Suprapubic skin (tissue), 4 donors: ENCODE measurements around the gene MCF2L.

Experiments used
- CTCF ChIP-seq, 2 donors: fragments of 200-600 bp in 1 of 2; fragments of 450-650 bp in 1 of 2; sonication (generic) in 1 of 2; IDR thresholded peaks; one replicate each; pipeline ENCODE4 v1.5.1; 2016 to 2019; ENCODE audit warnings: antibody characterized with exemption in 2 of 2, mild to moderate bottlenecking in 1 of 2, moderate library complexity in 1 of 2
- POLR2A ChIP-seq, 2 donors: fragments of 450-650 bp; IDR thresholded peaks; one replicate each; pipeline ENCODE4 v1.6.1; 2017; ENCODE audit warnings: antibody characterized with exemption in 2 of 2, mild to moderate bottlenecking in 2 of 2, moderate library complexity in 2 of 2
- POLR2AphosphoS5 ChIP-seq, 3 donors: sonication (generic); formaldehyde crosslinking; IDR thresholded peaks; one replicate each; pipeline ENCODE4 v1.6.1; 2017; ENCODE audit warnings: antibody characterized with exemption in 3 of 3

- TF ChIP-seq POLR2A (IDR thresholded peaks at IDR 0.05) (no peak), CTCF (IDR thresholded peaks at IDR 0.05) (no peak), POLR2AphosphoS5 (IDR thresholded peaks at IDR 0.05) (no peak)
Measured at GRCh38 chr13:113129480-113129879, 160.5 kb downstream of the MCF2L start.
